HG02840 (cell line): ENCODE results near the gene NPC1.
"Not testable (repeated sequence)": the region's sequence is repeated elsewhere in the genome, so short reads cannot be mapped to it uniquely, and the experiment has no call there.

Experiments used
- ATAC-seq: cut with Tn5 transposase; IDR thresholded peaks from one replicate; pipeline ENCODE4 v1.9.1; 2021; ENCODE audit warnings: mild to moderate bottlenecking, moderate library complexity, moderate number of reproducible peaks; ENCODE audit not compliant: unreplicated experiment, low FRiP score

NPC1 gene

DNA sequence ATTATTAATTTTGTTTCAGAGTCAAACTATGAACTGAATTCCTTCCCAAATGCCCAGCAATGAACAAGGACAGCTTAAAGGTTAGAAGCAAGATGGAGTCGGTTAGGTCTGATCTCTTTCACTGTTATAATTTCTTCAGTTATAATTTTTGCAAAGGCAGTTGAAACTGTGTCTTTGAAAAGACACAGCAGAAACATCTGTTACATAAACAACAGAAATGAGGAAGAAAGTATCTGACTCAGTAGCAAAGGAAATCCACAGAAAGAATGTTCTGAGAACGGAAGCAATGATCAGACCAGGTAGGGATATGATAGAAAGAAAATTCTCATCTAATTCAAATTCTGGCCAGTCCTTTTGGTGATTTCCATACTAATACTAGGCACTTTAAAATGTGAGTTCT is 88.2 kb downstream of the NPC1 start:
- no peak for ATAC-seq

DNA sequence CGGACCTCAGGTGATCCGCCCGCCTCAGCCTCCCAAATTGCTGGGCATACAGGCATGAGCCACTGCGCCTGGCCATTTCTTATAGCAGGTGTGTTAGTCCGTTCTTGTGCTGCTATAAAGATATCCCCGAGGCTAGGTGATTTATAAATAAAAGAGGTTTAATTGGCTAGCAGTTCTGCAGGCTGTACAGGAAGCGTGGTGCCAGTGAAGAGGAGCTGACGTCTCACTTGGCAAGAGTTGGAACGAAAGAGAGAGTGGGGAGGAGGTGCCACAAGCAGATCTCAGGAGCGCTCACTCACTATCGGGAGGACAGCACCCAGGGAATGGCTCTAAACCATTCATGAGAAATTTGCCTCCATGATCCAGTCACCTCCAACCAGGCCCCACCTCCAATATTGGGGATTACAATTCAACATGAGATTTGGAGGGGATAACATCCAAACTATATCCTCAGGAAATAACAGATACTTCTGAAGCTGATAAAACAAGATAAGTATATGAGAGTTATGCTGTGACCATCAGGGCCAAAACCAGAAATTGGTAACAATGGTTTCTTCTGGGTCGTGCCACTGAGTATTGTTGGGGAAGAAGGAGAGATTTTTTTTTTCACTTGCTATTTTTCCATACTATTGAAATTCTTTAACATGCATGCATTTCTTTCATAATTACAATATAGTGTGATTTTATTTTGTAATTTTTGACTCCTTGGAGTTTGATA is 90.4 kb downstream of the NPC1 start:
- no peak for ATAC-seq

DNA sequence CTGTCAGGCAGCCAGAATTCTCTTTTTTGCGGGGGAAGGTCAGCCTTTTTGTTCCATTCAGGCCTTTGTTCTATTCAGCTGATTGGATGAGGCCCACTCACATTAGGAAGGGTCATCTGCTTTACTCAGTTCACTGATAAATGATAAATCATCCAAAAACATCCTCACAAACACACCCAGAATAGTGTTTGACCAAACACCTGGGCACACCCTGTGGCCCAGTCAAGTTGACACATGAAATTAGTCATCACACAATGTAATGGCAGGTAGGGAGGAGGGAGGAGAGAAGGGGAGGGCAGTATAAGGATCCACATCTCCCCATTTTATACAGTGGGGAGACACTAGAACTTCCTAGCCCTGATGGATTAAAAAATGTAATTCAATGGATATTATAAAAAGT is 91.3 kb downstream of the NPC1 start:
- ATAC-seq, result no peak

DNA sequence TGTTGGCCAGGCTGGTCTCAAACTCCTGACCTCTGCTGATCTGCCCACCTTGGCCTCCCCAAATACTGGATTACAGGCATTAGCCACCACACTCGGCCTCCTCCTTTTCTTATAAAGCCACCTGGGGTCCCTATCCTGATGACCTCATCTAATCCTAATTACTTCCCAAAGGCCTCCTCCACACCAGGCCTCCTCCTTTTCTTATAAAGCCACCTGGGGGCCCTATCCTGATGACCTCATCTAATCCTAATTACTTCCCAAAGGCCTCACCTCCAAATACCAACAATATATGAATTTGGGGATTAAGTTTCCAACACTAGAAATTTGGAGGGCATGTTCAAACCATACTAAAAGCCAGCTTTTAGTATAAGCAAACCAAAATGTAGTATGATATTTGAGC is 92.7 kb downstream of the NPC1 start:
- no peak for ATAC-seq

DNA sequence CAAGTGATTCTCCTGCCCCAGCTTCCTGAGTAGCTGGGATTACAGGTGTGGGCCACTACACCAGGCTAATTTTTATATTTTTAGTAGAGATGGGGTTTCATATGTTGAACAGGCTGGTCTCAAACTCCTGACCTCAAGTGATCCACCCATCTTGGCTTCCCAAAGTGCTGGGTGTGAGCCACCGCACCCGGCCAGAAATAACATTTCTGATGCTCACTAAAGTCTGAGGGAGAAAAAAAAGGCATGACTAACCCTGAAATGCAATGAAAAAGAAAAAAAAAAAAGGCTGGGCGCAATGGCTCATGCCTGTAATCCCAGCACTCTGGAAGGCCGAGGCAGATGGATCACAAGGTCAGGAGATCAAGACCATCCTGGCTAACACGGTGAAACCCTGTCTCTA is 96.7 kb downstream of the NPC1 start:
- ATAC-seq, result not testable (repeated sequence)

- no peak for ATAC-seq
Measured at GRCh38 chr18:23487738-23488570, 98.4 kb downstream of the NPC1 start.

DNA sequence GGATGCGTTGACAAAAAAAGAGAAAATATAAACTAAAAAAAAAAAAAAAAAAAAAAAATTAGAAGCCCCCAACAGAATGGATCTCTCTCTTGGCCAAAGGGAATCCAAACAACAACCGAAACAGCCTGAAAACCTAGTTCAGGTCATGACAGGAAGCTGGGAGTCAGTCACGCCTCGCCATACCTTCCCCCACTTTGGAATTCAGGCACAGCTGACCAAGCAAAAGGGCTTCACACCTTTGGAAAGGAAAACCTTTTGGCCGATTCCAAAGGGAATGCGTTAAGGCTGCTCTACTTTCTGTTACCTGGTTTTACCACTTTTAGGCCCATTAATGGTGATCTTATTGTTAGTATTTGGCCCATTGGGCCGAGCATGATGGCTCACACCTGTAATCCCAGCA is 100.9 kb downstream of the NPC1 start:
- ATAC-seq, result no peak

GRCh38 chr18:23484561-23485182 is 101.6 kb downstream of the NPC1 start:
- no peak for ATAC-seq
